OCI-LY1 (cell line): Measurements from ENCODE around the gene MTHFD1L.
"Not testable (repeated sequence)": the region's sequence is repeated elsewhere in the genome, so short reads cannot be mapped to it uniquely, and the experiment has no call there.

Source experiments
- EZH2 ChIP-seq: fragments of 200-600 bp; sonication (generic), shearing (Covaris generic); IDR thresholded peaks from 2 replicates; pipeline ENCODE4 v1.8.0; 2017; ENCODE audit warnings: borderline replicate concordance, mixed run types, mild to moderate bottlenecking, antibody characterized with exemption, low read length, moderate library complexity, mixed read lengths
- TF ChIP-seq, protein P1 (sequence below): fragments of 200-600 bp; sonication (generic), shearing (Covaris generic); IDR thresholded peaks from 2 replicates; pipeline ENCODE4 v1.5.1; 2017; ENCODE audit warnings: mild to moderate bottlenecking, antibody characterized with exemption, low read length, moderate library complexity, mixed read lengths

DNA sequence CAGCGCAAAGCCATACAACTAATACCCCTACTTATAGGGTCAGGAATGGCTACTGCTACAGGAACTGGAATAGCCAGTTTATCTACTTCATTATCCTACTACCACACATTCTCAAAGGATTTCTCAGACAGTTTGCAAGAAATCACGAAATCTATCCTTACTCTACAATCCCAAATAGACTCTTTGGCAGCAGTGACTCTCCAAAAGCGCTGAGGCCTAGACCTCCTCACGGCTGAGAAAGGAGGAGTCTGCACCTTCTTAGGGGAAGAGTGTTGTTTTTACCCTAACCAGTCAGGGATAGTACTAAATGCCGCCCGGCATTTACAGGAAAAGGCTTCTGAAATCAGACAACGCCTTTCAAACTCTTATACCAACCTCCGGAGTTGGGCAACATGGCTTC lies 10.3 kb upstream of the MTHFD1L start:
- TF ChIP-seq, protein P1, sequence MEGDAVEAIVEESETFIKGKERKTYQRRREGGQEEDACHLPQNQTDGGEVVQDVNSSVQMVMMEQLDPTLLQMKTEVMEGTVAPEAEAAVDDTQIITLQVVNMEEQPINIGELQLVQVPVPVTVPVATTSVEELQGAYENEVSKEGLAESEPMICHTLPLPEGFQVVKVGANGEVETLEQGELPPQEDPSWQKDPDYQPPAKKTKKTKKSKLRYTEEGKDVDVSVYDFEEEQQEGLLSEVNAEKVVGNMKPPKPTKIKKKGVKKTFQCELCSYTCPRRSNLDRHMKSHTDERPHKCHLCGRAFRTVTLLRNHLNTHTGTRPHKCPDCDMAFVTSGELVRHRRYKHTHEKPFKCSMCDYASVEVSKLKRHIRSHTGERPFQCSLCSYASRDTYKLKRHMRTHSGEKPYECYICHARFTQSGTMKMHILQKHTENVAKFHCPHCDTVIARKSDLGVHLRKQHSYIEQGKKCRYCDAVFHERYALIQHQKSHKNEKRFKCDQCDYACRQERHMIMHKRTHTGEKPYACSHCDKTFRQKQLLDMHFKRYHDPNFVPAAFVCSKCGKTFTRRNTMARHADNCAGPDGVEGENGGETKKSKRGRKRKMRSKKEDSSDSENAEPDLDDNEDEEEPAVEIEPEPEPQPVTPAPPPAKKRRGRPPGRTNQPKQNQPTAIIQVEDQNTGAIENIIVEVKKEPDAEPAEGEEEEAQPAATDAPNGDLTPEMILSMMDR = not testable (repeated sequence)
- TF ChIP-seq EZH2 = not testable (repeated sequence)
